H54 (cell line): ENCODE measurements around the gene SEPTIN10.
"Not testable (repeated sequence)": the region's sequence is repeated elsewhere in the genome, so short reads cannot be mapped to it uniquely, and the experiment has no call there.

ENCODE experiments used
- DNase-seq: peaks from one replicate; pipeline ENCODE4 v3.0.0; 2011; ENCODE audit warnings: low spot score, mixed read lengths; ENCODE audit not compliant: insufficient read length
- FAIRE-seq: peaks from 3 replicates; lab custom pipeline; 2011; peaks lifted over from hg19 to GRCh38; lab: Jason Lieb, UNC
- POLR2A ChIP-seq: IDR thresholded peaks from 2 replicates; pipeline ENCODE4 v1.6.1; 2011; ENCODE audit warnings: low read depth, mild to moderate bottlenecking, low read length

SEPTIN10 gene

DNA sequence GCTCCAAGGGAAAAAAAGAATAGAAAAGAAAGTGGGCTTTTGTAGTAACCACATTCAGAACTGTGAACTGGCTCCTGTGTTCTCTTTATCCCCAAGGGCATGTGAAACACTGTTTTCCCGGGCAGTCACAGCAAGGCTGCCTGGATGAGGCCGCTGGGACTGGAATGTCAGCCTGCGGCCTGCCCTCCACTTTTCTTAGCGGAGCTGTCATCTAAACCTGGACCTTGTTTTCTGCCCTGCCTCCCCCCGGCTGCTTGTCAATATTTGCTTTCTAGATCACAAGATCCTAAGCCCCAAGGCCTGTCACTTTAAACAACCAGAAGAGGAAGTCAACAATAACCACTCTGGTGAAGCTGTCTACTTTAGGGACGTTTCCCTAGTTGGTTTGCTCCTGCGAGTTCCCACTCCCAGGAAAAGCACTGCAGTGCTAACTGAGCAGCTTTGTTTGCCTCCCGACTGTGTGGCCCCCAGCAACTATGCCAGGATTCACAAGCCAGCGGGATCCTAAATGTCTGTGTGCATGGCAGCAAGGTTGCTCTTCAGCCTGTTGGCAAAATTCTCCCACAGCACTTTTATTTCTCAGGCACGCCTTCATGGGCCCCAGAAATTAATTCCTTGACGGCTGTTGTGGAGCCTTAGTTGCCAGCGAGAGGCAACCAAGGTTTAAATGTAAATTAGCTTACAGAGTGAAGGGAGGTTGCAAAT, 31.0 kb upstream of the SEPTIN10 start:
- DNase-seq = no peak
- TF ChIP-seq POLR2A = no peak
- FAIRE-seq = no peak

DNA sequence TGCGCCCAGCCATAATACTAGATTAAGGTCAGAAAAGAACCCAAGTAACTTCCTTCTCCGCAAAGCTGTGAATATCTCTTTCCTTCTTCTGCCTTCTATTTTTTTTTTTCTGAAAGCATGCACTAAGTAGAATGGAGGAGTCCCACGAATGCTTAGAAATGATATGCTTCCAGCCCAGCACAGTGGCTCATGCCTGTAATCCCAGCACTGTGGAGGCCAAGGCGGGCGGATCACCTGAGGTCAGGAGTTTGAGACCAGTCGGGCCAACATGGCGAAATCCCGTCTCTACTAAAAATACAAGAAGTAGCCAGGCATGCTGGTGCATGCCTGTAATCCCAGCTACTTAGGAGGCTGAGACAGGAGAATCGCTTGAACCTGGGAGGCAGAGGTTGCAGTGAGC, 26.2 kb upstream of the SEPTIN10 start:
- DNase-seq, FAIRE-seq: not testable (repeated sequence)

DNA sequence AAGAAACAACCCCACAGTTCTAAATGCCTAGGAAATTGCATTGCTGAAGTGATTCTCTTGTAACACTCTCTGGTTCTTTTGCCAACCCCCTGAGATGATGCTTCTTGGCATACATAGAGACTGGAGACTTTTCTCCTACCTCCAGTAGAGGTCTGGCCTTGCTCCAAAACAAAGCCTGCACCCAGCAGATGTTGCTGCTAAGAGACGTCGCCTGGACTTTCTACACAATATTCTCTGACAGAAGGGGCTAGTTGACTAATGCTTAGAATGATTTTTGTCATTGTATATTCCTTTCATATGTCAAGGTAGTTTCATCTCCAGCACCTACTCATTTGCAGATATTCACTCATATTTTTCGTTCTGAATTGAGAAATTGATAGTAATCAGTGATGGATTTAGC, 25.0 kb upstream of the SEPTIN10 start:
- no peak for TF ChIP-seq POLR2A
- FAIRE-seq (no peak), DNase-seq (no peak)

DNA sequence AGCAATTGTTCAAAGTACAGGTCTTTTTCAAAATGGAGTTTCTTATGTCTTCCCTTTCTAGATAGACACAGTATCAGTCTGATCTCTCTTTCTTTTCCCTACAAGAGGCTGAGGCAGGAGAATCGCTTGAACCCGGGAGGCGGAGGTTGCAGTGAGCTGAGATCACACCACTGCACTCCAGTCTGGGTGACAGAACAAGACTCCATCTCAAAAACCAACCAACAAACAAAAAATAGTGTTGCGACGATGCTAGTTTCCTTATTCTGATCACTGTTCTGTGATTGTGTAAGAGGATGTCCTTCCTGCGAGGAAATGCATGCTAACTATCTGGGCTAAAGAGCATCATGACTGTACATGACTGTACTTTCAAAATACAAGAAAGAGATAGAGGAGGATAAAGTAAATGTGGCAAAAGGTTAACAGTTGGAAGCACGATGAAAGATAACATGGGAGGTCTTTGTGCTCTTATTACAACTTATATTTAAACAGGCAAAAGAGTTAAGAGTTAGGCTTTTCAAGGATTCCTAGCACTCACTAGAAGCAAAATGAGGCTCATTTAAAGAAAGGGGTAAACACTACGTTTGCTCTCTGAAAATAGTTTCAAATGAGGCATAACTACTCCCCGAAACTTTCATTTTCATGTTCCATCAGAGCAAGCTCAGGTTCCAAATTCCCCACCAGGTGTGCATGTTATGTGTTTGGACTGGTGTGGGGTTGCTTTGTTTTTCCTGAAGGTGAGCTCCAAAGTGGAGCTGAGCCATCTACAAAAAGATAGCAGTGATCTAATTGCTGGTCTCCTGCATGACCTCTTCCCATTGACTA, 24.2 kb upstream of the SEPTIN10 start:
- TF ChIP-seq POLR2A = no peak
- DNase-seq (no peak), FAIRE-seq (no peak)

DNA sequence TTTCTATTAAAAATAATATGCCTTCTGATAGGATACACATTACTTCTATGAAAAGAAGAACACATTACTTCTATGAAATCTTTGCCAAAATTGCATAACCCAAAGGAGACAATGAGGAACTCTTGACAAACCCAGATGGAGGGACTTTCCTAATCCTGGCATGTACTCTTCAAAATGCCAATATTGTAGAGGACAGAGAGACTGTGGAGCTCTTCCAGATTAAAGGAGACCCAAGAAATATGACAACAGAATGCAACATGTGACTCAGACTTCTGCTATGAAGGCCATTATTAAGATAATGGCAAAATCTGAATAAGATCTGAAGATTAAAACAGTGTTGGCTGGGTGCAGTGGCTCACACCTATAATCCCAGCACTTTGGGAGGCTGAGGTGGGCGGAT, 22.6 kb upstream of the SEPTIN10 start:
- no peak for FAIRE-seq
- no peak for TF ChIP-seq POLR2A
- no peak for DNase-seq

DNA sequence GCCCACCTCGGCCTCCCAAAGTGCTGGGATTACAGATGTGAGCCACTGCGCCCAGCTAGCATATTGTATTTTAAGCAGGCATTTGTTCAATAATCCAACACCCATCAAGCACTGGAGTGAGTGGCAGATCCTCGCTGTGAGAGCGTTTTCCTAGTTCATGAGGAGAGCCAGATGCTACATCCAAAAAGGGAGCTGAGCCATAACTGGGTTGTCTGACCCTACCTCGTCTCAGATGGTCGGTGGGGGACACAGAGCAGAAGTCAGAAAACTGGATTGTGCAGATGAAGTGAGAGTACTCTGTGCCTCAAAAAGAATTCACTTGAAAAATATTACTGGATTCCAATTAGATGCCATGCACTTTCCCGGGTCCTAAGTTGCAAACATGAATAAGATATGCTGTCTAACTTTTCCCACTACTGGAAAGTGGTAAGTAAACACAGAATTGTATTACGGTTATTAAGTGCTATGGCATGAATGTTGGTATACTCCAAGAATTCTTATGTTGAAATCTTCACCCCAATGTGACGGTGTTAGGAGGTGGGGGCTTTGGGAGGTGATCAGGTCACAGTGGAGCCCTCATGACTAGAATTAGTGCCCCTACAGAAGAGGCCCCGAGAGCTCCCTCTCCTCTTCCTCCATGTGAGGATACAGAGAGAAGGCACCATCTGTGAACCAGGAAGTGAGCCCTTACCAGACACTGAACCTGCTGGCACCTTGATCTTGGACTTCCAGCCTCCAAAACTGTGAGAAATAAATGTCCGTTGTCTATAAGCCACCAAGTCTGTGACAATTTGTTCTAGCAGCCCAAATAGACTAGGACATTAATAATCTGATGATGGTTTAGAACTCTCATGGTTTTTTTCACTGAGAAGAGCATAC, 21.9 kb upstream of the SEPTIN10 start:
- TF ChIP-seq POLR2A = no peak
- no peak for DNase-seq
- no peak for FAIRE-seq

DNA sequence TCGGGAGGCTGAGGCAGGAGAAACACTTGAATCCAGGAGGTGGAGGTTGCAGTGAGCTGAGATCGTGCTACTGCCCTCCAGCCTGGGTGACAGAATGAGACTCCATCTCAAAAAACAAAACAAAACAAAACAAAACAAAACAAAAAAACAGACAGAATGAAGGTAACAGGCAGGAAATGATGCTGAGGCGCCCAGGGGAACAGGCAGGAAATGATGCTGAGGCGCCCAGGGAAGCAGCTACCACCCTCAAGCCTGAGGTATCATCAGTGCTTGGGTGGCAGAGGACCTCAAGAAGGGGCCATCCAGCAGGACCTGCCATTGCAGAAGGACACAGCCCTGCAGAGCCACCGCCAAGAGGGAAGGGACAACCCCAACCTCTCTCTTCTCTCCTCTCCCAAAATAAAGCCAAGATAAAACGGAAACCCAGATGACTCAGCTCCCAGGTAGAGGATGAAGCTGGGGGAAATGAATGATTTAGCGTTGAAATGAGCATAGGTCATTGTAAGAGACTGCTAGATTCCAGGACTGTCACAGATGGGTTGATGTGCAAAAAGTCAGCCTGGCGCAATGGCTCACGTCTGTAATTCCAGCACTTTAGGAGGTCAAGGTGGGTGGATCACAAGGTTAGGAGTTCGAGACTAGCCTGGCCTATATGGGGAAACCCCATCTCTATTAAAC, 19.7 kb upstream of the SEPTIN10 start:
- FAIRE-seq (no peak), DNase-seq (no peak)
- no peak for TF ChIP-seq POLR2A

DNA sequence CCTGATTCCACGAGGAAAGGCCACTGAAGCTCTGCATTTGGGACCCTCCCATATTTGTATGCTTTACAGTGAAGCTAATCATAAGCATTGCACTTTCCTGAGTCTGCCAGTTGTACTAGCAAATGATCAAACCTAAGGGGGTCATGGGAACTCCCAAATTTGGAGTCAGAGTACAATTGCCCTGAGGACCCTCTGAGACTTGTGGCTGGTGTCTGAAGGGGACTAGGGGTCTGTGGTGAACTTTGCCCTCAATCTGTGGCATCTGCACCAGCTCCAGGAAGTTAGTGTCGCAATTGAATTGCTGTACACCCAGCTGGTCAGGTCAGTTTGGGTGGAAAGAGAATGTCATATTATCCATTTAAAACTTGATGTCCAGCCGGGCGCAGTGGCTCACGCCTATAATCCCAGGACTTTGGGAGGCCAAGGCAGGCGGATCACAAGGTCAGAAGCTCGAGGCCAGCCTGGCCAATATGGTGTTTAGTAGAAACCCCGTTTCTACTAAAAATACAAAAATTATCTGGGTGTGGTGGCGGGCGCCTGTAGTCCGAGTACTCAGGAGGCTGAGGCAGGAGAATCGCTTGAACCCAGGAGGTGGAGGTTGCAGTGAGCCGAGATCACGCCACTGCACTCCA, 18.5 kb upstream of the SEPTIN10 start:
- DNase-seq (no peak), FAIRE-seq (no peak)
- no peak for TF ChIP-seq POLR2A

DNA sequence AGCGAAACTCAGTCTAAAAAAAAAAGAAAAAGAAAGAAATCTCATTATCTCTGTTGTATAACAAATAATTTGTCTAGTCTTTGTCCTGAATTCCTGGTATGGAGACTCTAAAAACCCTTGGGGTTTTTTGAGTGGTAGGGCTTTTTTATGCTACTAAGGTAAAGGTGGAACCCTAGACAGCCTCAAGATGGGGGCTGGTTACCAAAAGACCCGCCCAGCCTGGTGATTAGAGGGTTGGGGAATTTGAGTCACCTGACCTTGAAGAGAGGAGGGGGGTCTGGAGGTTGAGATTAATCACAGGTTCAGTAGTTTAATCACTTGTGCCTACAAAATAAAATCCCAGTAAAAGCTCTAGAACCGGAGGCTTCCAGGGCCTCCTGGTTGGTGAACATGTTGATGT, 18.0 kb upstream of the SEPTIN10 start:
- TF ChIP-seq POLR2A = no peak
- DNase-seq (no peak), FAIRE-seq (no peak)

DNA sequence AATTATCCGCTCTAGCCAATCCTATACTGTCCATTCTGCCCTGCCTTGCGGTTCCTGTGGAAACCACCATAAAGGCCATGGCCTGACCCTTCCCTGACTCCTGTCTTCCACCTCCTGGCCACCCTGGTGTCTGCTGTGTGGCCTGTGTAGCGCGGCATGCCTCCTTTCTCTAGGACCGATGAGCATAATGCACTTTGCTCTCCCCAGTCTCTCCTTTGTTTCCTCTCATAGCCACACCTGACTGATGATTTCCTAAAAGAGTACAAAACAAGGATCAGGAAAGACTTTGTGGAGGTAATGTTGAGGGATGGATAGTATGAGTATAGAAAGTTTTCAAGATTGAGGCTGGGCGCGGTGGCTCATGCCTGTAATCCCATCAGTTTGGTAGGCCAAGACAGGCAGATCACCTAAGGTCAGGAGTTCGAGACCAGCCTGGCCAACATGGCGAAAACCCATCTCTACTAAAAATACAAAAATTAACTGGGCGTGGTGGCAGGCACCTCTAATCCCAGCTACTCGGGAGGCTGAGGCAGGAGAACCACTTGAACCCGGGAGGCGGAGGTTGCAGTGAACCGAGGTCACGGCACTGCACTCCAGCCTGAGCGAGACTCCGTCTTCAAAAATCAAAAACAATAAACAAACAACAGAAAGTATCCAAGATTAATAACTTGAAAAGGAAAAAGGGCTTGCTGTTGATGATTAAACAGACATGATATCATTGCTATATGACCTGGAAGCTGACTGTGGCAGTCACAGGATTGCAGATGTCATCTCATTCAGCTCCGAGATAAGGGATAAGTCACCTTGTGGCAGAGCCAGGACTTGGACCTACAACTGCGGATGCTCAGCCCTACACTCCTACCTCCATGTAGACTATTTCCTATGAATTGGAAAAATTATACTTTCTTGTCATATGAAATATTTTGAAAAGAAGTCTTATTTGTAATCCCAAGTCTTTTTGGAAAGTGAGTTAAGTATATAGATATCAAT, 17.0 kb upstream of the SEPTIN10 start:
- TF ChIP-seq POLR2A = no peak
- FAIRE-seq (no peak), DNase-seq (no peak)

DNA sequence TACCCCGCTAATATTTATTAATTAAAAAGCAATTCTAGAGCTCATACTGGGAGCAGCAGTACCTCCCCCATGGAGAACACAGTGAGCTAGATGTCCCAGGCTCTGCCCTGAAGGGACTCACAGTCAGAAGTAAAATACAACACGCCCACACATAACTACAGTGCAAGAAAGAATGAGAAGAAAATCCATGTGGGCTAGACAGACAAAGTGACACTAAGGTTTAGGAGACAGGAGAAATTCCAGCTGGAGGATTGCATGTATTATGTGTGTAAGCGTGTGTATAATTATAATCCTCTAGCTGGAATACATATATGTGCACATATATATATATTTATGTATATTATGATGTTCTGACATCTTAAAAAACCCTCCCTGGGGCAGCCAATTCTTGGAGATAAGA, 16.1 kb upstream of the SEPTIN10 start:
- FAIRE-seq = no peak
- DNase-seq = no peak
- TF ChIP-seq POLR2A = no peak

DNA sequence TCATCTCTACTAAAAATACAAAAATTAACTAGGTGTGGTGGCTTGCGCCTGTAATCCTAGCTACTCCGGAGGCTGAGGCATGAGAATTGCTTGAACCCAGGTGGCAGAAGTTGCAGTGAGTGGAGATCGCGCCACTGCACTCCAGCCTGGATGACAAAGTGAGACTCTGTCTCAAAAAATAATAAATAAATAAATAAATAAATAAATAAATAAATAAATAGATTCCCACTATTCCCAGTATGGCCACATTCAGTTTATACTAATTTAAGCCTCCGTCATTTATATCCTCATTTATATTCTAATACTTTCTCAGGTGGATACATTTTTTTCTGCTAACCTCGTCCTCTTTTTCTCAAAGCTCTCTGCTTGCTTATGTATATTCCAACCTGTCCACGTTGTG, 14.6 kb upstream of the SEPTIN10 start:
- not testable (repeated sequence) for DNase-seq, FAIRE-seq
